ENCODE measurements around the gene NCDN.
"Not testable (repeated sequence)": the region's sequence is repeated elsewhere in the genome, so short reads cannot be mapped to it uniquely, and the experiment has no call there.

NCDN gene

DNA sequence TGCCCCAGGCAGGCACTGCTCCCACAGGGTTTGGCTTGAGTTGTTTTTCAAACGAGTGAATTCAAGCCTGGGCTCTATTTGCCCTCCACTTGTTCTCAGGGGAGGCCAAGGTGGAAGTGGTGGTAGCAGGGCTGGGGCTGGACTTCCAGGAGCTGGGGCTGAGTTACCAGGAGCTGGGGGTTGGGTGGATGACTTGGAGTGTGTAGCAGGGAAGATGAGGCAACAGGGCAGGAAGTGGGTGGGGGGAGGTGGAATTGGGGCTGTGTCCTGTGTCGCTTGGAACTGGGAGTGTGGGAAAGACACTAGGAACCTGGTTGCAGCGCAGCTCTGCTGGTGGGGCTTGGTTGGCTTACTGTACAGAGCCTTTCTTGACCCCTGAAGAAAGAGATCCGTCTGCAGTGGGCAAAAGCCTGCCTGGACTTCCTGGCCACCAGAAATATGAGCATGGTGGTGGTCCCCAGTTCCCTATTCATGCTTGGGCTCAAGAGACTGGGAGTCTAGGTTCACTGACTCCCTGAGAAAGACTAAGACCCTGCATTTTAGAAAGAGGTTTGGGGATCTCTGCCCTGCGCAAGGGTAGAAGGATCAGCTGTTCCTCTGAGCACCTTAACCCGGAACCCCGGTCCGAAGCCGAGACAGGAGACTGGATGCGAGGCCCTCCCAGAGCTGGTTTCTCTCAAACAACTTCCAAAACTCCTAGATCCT is 18.6 kb downstream of the NCDN start:
- DNase-seq (ENCODE audit: low read depth) = no peak
- TF ChIP-seq, protein P1, sequence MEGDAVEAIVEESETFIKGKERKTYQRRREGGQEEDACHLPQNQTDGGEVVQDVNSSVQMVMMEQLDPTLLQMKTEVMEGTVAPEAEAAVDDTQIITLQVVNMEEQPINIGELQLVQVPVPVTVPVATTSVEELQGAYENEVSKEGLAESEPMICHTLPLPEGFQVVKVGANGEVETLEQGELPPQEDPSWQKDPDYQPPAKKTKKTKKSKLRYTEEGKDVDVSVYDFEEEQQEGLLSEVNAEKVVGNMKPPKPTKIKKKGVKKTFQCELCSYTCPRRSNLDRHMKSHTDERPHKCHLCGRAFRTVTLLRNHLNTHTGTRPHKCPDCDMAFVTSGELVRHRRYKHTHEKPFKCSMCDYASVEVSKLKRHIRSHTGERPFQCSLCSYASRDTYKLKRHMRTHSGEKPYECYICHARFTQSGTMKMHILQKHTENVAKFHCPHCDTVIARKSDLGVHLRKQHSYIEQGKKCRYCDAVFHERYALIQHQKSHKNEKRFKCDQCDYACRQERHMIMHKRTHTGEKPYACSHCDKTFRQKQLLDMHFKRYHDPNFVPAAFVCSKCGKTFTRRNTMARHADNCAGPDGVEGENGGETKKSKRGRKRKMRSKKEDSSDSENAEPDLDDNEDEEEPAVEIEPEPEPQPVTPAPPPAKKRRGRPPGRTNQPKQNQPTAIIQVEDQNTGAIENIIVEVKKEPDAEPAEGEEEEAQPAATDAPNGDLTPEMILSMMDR (conservative IDR thresholded peaks at IDR 0.05; ENCODE audit: low read depth, low read length) = no peak
- no peak overlapping the region for H3K4me3 ChIP-seq (ENCODE audit: low read length)

DNA sequence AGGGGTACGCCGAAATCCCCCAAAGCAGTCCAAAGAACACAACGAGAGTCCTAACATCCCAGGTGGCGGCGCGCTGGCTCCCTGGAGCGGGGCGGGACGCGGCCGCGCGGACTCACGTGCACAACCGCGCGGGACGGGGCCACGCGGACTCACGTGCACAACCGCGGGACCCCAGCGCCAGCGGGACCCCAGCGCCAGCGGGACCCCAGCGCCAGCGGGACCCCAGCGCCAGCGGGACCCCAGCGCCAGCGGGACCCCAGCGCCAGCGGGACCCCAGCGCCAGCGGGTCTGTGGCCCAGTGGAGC is 19.1 kb downstream of the NCDN start:
- not testable (repeated sequence) for DNase-seq (ENCODE audit: low read depth); H3K4me3 ChIP-seq (ENCODE audit: low read length)

DNA sequence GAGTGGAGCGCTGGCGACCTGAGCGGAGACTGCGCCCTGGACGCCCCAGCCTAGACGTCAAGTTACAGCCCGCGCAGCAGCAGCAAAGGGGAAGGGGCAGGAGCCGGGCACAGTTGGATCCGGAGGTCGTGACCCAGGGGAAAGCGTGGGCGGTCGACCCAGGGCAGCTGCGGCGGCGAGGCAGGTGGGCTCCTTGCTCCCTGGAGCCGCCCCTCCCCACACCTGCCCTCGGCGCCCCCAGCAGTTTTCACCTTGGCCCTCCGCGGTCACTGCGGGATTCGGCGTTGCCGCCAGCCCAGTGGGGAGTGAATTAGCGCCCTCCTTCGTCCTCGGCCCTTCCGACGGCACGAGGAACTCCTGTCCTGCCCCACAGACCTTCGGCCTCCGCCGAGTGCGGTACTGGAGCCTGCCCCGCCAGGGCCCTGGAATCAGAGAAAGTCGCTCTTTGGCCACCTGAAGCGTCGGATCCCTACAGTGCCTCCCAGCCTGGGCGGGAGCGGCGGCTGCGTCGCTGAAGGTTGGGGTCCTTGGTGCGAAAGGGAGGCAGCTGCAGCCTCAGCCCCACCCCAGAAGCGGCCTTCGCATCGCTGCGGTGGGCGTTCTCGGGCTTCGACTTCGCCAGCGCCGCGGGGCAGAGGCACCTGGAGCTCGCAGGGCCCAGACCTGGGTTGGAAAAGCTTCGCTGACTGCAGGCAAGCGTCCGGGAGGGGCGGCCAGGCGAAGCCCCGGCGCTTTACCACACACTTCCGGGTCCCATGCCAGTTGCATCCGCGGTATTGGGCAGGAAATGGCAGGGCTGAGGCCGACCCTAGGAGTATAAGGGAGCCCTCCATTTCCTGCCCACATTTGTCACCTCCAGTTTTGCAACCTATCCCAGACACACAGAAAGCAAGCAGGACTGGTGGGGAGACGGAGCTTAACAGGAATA is 19.7 kb downstream of the NCDN start:
- TF ChIP-seq, protein P1 (conservative IDR thresholded peaks at IDR 0.05; ENCODE audit: low read depth, low read length) = no peak
- H3K4me3 ChIP-seq (ENCODE audit: low read length) = peak overlapping the region; percentile 16
- no peak for DNase-seq (ENCODE audit: low read depth)

DNA sequence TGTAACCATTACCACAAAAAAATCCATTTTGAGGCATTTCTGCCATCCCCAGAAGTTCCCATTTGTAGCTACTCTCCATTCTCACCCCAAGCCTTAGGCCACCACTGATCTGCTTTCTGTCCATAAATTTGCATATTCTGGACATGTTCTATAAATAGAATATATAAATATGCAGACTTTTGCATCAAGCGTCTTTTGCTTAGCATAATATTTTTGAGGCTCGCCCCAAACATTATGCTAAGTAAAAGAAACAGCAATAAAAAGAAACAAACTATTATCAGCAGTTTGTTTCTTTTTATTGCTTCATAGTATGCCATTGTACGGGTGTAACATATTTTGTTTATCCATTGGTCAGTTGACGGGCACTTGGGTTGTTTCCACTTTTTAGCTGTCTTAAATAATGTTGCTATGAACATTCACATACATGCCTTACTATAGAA is 23.4 kb downstream of the NCDN start:
- no peak for DNase-seq (ENCODE audit: low read depth)
- H3K4me3 ChIP-seq (ENCODE audit: low read length) = no peak overlapping the region
- TF ChIP-seq, protein P1 (conservative IDR thresholded peaks at IDR 0.05; ENCODE audit: low read depth, low read length) = no peak

DNA sequence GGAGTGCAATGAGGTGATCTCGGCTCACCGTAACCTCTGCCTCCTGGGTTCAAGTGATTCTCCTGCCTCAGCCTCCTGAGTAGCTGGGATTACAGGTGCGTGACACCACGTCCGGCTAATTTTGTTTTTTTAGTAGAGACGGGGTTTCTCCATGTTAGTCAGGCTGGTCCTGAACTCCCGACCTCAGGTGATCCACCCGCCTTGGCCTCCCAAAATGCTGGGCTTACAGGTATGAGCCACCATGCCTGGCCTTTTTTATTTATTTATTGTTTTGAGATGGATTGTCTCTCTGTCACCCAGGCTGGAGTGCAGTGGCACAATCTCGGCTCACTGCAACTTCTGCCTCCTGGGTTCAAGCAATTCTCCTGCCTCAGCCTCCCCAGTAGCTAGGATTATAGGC is 24.0 kb downstream of the NCDN start:
- not testable (repeated sequence) for DNase-seq (ENCODE audit: low read depth); H3K4me3 ChIP-seq (ENCODE audit: low read length)

DNA sequence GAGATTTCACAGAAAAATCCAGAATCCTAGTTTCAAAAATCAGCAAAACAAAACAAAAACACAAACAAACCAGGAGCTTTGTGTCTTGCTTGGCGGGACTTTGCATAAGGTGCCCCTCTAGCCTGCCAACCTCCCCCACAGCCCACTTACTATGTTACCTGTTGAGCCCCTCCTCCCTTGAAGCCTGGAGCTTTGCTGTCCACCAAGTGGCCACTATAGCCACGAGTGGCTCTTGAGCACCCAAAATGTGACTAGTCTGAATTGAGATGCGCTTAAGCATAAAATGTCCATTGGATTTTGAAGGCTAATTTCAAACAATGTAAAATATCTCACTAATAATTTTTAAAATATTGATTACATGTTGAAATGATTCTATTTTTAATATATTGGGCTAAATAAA is 27.7 kb downstream of the NCDN start:
- H3K4me3 ChIP-seq (ENCODE audit: low read length) = no peak overlapping the region
- TF ChIP-seq, protein P1 (conservative IDR thresholded peaks at IDR 0.05; ENCODE audit: low read depth, low read length) = no peak
- no peak for DNase-seq (ENCODE audit: low read depth)

DNA sequence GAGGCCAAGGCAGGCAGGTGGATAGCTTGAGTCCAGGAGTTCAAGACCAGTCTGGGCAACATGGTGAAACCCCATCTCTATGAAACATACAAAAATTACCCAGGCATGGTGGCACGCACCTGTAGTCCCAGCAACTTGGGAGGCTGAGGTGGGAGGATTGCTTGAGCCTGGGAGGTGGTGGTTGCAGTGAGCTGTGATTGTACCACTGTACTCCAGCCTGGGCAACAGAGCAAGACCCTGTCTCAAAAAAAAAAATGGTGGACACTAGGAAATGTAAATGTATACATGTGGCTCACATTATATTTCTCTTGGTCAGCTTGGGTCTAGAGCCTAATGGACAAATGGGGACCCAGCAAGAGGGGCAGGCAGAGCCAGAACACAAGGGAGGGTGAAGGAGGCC is 28.2 kb downstream of the NCDN start:
- H3K4me3 ChIP-seq (ENCODE audit: low read length); DNase-seq (ENCODE audit: low read depth): not testable (repeated sequence)

DNA sequence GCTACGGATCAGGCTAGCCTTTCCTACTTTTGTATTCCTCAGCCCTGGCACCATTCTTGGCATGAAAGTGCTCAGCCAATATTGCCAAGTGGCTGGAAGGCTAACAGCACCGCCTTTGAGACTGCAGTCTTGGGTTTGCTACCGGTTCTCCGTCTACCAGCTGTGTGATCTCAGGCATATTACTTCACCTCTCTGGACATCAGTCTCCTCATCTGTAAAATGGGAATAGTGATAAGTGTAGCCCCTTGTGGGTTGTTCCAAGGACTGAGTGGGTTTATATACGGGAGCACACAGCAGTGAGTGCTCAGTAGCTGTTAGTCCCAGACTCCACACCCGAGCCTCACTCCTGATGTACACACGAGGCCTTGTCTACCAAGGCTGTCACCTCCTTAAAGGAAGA is 29.2 kb downstream of the NCDN start:
- no peak overlapping the region for H3K4me3 ChIP-seq (ENCODE audit: low read length)
- TF ChIP-seq, protein P1 (conservative IDR thresholded peaks at IDR 0.05; ENCODE audit: low read depth, low read length) = no peak
- no peak for DNase-seq (ENCODE audit: low read depth)
